VCaP (cell line): ENCODE results near the gene TOP1.

Experiments
- H3K27ac ChIP-seq: fragments of 450-650 bp; 2 replicates; pipeline ENCODE4 v1.5.1; 2017
- TF ChIP-seq, protein P1 (sequence below): fragments of 450-650 bp; conservative IDR thresholded peaks from 2 replicates; pipeline ENCODE4 v1.5.1; 2017; ENCODE audit warnings: mild to moderate bottlenecking, moderate library complexity

TOP1 gene

DNA sequence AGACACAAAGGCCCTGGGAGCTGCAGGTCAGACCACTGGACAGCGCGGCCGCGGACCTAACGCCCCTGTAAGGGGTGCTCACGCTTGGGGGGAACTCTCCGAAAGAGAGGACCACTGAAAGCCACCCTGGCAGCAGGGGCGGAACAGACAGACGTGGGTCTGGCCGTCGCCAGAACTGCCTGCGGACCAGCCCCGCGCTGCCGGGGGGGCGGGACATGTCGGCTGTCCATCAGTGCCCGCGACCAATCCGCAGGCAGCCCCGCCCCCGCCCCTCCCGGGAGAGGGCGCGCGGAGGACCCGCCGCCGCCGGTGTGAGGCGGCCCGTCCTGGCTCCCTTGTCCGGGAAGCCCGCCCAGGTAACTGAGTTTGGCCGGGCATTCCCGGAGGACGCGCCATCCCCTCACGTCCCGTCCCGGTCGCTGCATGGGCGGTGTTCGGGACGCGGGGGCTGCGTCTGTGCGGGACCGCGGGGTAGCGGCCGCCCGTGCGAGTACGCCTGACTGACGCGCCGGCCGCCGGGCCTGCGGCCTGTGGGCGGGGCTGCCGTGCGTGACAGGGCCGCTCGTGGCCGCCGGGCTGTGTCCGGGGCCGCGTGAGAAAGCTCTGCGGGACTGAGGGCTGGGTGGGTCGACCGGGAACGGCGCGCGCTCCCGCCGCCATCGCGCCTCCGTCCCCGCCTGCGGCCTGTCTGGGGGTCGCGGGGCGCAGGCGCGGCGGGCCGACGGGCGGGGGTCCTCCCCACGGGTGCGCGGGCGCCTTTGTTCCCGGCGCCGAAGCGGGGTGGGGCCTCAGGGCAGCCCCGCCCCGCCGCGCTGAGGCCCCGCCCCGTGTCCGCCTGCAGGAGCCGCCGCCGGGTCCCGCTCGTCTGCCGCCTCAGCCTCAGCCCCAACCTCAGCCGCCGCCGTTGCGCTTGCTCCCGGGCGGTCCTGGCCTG is 108.3 kb downstream of the TOP1 start, which contains the start of gene PLCG1:
Gene PLCG1, plus strand, starts transcription at position 864 of the 934 bp plus-strand sequence. CDS start 99 bp downstream, outside the sequence.
- H3K27ac ChIP-seq = peak within 1 kb of the TSS; percentile 90
- TF ChIP-seq, protein P1, sequence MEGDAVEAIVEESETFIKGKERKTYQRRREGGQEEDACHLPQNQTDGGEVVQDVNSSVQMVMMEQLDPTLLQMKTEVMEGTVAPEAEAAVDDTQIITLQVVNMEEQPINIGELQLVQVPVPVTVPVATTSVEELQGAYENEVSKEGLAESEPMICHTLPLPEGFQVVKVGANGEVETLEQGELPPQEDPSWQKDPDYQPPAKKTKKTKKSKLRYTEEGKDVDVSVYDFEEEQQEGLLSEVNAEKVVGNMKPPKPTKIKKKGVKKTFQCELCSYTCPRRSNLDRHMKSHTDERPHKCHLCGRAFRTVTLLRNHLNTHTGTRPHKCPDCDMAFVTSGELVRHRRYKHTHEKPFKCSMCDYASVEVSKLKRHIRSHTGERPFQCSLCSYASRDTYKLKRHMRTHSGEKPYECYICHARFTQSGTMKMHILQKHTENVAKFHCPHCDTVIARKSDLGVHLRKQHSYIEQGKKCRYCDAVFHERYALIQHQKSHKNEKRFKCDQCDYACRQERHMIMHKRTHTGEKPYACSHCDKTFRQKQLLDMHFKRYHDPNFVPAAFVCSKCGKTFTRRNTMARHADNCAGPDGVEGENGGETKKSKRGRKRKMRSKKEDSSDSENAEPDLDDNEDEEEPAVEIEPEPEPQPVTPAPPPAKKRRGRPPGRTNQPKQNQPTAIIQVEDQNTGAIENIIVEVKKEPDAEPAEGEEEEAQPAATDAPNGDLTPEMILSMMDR = no peak

DNA sequence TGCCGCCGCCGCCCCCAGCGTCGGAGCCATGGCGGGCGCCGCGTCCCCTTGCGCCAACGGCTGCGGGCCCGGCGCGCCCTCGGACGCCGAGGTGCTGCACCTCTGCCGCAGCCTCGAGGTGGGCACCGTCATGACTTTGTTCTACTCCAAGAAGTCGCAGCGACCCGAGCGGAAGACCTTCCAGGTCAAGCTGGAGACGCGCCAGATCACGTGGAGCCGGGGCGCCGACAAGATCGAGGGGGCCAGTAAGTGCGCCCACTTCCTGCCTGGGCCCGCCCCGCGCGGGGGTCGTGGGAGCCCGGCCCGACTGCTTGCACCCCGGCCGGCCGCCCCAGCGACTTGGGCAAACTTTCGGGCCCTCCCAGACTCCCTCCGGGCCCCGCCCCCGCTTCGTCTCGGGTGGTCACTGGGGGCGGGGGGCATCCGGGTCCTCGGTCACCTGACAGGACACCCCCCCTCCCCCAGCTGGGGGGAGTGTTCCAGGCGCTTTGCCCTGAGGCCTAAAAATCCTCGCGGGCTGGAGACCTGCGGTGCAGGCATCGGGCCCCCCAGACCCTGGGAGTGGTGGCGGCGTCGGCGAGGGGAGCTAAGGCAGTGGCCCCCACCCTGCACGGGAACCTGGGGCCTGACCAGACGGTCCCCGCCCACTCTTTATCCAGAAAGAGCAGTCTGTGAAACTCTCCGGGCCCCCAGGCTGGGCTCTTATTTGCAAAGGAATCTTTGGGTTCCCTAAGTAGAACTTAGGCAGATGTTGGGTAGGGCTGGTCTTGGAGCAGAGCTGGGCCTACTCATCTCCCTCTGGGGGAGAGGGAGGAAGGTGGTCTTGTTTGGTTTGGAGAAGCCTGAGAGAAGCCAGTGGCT is 109.2 kb downstream of the TOP1 start:
- peak overlapping the region; percentile 90 for H3K27ac ChIP-seq
- TF ChIP-seq, protein P1 = no peak

DNA sequence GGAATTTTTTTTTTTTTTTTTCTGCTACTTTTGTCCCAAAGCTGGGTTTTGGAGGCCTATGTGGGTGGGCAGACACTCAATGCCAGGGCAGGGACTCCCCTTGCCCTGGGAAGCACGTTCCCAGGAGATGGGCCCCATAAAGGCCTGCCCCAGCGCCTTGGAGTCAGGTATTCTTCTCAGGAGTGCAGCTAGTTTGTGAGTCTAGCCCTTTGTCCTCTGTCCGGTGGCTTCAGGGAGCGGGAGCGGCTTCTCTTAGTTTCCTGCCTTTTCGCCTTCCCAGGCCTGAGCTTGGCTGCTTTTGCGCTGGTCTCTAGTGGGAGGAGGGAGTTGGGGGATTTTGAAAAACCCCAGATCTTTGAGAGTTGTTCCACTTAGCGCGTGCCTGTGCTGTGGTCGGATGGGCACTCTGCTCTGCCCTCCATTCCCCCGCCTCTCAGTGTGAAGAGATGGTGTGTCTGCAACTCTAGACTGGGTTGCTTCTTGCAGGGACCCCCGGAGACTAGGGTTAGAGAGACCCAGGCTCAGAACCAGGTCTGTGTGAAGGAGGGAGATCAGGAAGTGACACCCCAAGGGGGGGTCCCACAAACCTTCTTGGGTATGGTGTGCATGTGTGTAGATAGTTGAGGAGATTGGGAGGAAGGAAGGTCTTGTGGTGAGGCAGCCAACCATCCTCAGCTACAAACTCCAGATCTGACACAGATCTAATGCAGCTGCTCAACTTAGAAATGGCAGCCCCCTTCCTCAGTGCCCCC is 110.0 kb downstream of the TOP1 start:
- peak overlapping the region; percentile 90 for H3K27ac ChIP-seq

DNA sequence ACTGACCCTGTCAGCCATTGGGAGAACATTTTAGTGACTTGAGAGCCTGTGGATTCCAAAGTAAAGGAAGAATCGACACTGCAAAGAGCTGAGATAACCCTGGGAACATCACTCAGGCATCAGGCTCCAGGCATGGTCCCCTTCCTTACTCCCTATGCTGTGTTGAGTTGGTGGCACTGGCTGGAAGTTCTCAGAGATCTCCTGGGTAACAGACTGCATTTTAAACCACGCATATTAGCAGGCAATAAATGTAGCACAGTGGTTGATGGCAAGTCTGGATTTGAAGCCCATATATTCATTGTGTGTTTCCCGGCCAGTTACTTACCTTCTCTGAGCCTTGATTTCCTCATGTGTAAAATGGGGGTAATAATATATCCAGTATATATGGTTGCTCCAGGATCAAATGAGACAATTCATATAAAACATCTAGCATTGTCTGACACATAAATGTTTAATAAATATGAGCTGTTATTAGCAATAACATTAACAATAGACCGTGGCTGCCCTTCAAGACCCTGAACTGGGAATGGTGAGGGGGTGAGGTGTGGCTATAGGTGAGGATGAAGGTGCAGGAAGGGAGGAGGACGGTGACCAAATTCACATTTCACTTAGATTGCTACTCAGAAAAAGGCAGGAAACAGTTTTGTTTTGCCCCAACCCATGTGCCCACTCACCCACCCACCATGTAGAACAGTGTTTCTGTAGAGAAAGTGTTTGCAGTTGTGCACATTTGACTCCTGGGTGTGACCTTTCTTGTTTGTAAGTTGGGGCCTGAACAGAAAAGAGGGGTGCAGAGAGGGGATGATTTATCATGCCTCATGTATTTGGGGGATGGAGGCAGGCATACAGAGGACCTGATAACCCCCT is 110.8 kb downstream of the TOP1 start:
- peak overlapping the region; percentile 90; the same call in 1 of the 2 replicates for H3K27ac ChIP-seq
- TF ChIP-seq, protein P1 = no peak

More for the DNA sequence above, 110.0 kb downstream of the TOP1 start:
- TF ChIP-seq, protein P1 = no peak

DNA sequence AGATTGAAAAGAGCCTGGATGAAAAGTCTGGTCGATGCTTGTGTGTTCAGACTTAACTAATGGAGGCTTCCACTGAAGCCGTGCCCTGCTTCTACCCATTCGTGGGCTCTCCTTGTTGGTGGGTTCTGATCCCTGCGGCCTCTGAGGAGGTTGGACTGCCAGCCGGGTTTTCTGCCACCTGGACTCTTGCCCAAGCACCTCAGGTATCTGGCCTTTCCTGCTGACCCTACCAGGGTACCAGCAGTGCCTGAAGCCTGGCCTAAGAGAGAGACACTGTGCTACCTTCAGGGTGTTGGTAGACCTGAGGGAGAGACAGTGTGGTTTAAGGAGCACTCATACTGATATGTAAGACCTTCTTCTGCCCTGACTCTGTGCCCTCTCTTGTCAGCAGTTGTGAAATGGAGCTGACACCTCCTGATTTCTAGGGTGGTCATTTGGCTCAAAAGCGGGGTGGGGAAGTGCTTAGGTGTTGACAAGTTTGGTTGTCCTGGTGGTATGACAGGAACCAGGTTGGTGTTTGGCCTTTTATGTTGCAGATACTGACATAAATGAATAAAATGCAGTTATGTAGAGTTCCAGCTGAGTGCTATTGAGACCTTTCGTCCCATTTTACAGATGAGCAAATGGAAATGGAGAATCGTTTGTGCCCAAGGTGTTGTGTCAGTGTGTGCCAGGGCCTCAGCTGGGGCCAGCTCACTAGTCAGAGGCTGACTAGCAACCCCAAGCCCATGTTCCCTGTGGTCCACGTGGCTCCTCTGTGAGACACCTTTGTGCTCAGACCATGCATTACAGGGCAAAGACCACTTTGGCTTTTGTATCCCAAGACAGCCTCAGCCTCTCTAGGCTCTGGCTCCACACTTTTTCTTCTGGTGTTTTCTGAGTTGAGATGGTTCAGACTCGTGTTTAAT is 111.9 kb downstream of the TOP1 start:
- TF ChIP-seq, protein P1 = no peak
- no peak overlapping the region for H3K27ac ChIP-seq
